GM10266 (cell line): Measurements from ENCODE around the gene NR1I2.

Experiments used
- DNase-seq: peaks from one replicate; pipeline ENCODE4 v3.0.0; 2012; ENCODE audit errors: extremely low spot score
- TF ChIP-seq, protein P1 (sequence below): IDR thresholded peaks from 2 replicates; pipeline ENCODE4 v1.5.1; 2012; ENCODE audit warnings: mild to moderate bottlenecking, low read depth; ENCODE audit not compliant: control insufficient read depth, insufficient read depth; ENCODE audit errors: missing control alignments

NR1I2 gene

DNA sequence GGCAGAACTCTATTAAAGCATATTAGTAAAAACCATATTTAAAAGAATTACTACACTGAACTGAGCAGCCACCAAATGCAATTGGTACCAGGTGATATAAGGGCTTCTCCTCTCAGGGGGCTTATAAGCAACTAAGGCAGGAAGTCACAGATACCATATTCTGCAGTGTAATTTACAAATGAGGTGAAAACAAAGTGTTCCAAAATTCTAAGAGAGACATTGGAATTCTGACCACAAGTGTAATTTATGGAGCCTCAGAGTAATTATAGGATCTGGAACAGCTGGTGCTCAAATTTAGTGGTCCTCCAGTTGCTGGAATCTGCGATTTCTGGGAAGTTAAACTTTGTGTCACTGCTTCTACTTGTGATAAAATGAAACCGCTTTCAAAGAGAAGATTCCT, 3.1 kb upstream of the NR1I2 start:
- no peak for DNase-seq
- TF ChIP-seq, protein P1, sequence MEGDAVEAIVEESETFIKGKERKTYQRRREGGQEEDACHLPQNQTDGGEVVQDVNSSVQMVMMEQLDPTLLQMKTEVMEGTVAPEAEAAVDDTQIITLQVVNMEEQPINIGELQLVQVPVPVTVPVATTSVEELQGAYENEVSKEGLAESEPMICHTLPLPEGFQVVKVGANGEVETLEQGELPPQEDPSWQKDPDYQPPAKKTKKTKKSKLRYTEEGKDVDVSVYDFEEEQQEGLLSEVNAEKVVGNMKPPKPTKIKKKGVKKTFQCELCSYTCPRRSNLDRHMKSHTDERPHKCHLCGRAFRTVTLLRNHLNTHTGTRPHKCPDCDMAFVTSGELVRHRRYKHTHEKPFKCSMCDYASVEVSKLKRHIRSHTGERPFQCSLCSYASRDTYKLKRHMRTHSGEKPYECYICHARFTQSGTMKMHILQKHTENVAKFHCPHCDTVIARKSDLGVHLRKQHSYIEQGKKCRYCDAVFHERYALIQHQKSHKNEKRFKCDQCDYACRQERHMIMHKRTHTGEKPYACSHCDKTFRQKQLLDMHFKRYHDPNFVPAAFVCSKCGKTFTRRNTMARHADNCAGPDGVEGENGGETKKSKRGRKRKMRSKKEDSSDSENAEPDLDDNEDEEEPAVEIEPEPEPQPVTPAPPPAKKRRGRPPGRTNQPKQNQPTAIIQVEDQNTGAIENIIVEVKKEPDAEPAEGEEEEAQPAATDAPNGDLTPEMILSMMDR = no peak

DNA sequence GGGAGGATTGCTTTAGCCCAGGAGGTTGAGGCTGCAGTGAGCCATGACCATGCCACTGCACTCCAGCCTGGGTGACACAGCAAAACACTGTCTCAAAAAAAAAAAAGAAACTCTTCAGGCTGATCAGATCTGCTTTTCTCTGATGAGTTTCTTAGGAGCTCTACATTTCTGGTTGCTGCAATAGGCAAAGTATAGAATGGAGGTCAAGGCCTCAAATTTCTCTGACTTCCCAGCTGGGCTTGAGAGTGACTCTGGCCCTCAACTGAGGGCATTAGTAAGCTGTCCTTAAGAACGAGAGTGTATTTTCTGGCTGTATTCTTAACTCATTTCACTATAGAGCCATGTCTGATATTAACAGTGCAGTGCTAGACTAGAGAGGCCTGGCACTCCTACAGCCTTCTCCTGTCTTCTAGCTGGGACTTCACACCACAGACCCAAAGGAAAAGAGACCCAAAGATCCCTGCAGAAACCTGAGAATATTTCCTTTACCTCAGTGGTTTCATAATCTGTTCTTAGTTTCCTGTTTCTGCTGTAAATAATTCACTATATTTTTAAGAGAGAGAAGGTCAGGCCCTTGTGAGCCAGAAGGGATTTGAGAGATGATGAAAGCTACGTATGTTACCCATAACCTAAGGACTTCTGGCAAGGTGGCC, 2.0 kb upstream of the NR1I2 start:
- DNase-seq = no peak
- TF ChIP-seq, protein P1 = no peak

DNA sequence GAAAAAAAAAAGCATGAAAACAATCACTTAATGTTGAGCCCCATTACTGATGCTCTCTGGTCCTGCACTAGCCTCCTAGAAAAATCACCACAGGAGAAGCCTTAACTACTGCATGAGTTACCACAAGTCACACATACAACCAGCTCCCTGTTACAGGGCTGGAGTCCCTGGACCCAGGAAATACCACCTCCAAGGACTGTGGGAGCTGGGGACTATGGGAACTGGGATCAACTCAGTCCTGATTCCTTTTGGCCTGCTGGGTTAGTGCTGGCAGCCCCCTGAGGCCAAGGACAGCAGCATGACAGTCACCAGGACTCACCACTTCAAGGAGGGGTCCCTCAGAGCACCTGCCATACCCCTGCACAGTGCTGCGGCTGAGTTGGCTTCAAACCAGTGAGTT, 559 bp downstream of the NR1I2 start:
- DNase-seq = no peak
- TF ChIP-seq, protein P1 = no peak

DNA sequence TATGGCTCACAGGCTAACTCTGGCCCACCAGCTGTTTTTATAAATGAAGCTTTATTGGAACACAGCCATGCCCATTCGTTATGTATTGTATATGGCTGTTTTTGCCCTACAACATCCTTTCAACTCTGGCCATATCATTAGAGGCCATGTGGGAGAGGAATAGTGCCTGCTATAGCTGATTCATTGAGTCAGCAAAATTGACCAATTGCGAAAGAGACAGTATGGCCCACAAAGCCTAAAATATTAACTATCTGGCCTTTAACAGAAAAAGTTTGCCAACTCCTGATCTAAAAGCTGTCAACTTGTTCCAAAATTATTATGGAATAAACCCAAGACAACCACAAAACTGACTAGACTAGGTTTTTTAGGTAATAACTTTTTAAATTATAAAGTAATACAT, 1.4 kb downstream of the NR1I2 start:
- TF ChIP-seq, protein P1 = no peak
- no peak for DNase-seq

DNA sequence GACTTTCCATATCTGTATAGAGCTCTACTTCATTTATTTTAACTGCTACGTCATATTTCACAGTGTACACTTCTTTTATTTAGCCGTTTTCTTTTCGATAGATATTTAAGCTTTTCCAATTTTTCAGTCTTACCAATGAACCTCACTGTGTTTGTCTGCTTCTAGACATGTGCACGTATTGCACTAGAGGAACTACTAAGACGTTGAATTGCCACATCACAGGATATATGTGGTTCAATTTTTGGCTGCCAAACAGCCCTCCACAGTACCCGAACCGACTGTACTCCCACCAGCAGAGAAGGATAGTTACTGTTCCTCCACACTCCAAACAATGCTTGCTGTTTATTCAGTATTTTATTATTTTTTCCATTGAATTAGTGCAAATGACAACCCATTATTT, 2.0 kb downstream of the NR1I2 start:
- DNase-seq = no peak

GRCh38 chr3:119786409-119786808, 4.5 kb downstream of the NR1I2 start:
- DNase-seq = no peak
- TF ChIP-seq, protein P1 = no peak

More for the DNA sequence above, 2.0 kb downstream of the NR1I2 start:
- TF ChIP-seq, protein P1 = no peak

- DNase-seq = no peak
- TF ChIP-seq, protein P1 = no peak
Observed at GRCh38 chr3:119790369-119790768, 8.5 kb downstream of the NR1I2 start.
